Calu3 (cell line): ENCODE measurements around the gene MUC12. TPM values are rescaled to one million over a fixed set of nuclear protein-coding genes. Genes with fewer than 3 reads are reported as not detected.
A peak's percentile ranks its signal among the peaks of the same experiment; 100 is the strongest.
"Not testable (repeated sequence)": the region's sequence is repeated elsewhere in the genome, so short reads cannot be mapped to it uniquely, and the experiment has no call there.

Experiments used
- Bru-seq: library from RNA; stranded (reverse); fragments of 400-500 nt; gene quantifications from one replicate; lab custom pipeline; 2021; lab: Mats Ljungman, UMichigan
- BruChase-seq, 2 experiments: library from RNA; stranded (reverse); fragments of 400-500 nt; gene quantifications; one replicate each; lab custom pipeline; 2021; lab: Mats Ljungman, UMichigan
- BruUV-seq: library from RNA; stranded (reverse); fragments of 400-500 nt; replicated peaks from 2 replicates; lab custom pipeline; 2021; lab: Mats Ljungman, UMichigan
- CTCF ChIA-PET: fragments of 300-600 bp; sonication (Branson Sonifier 250); formaldehyde crosslinking; loops from one replicate; lab custom pipeline; 2022; ENCODE audit warnings: antibody characterized with exemption; lab: Charles Lee
- DNase-seq: peaks from one replicate; pipeline ENCODE4 v3.0.0; 2022
- H3K27ac Mint-ChIP-seq: one replicate; pipeline ENCODE4 v1.8.0; 2022; ENCODE audit warnings: mixed read lengths; ENCODE audit not compliant: unreplicated experiment
- H3K27me3 Mint-ChIP-seq: one replicate; pipeline ENCODE4 v1.8.0; 2022; ENCODE audit warnings: mixed read lengths; ENCODE audit not compliant: unreplicated experiment
- H3K36me3 Mint-ChIP-seq: one replicate; pipeline ENCODE4 v1.8.0; 2022; ENCODE audit warnings: mild to moderate bottlenecking, moderate library complexity, mixed read lengths; ENCODE audit not compliant: insufficient read depth, unreplicated experiment
- H3K4me1 Mint-ChIP-seq: one replicate; pipeline ENCODE4 v1.8.0; 2022; ENCODE audit warnings: mild to moderate bottlenecking, low read depth, mixed read lengths; ENCODE audit not compliant: unreplicated experiment
- H3K4me3 Mint-ChIP-seq: one replicate; pipeline ENCODE4 v1.8.0; 2022; ENCODE audit warnings: mild to moderate bottlenecking, low read depth, moderate library complexity, mixed read lengths; ENCODE audit not compliant: unreplicated experiment
- H3K9me3 Mint-ChIP-seq: one replicate; pipeline ENCODE4 v1.8.0; 2022; ENCODE audit warnings: low read depth, mixed read lengths; ENCODE audit not compliant: unreplicated experiment
- CTCF ChIP-seq: fragments of 200-600 bp; IDR thresholded peaks from one replicate; pipeline ENCODE4 v1.8.0; 2022; ENCODE audit warnings: antibody characterized with exemption; ENCODE audit not compliant: unreplicated experiment
- intact Hi-C: fragments of 100-400 bp; cut with micrococcal nuclease; formaldehyde crosslinking; loops from one replicate; pipeline ENCODE4 v1.10.0; 2022; ENCODE audit not compliant: unreplicated experiment
- long read RNA-seq: library from polyadenylated mRNA; stranded (forward); transcript quantifications from one replicate; pipeline ENCODE4 v2.0.0, GENCODE V29; 2022
- total RNA-seq: library from RNA; stranded (reverse); gene quantifications from 2 replicates; pipeline ENCODE4 v1.2.3, GENCODE V29; 2022

Gene MUC12
- total RNA-seq (0.59 and 1.3 TPM in 2 replicates), Bru-seq, nascent RNA (percentile 14 among the genes with signal in this experiment), BruChase-seq, experiment 1, labeled RNA remaining after a 6-hour chase (percentile 21 among the genes with signal in this experiment), BruChase-seq, experiment 2, labeled RNA remaining after a 2-hour chase (percentile 15 among the genes with signal in this experiment)
- long read RNA-seq, partial matches to known transcripts: 0 of 2 reads
- long read RNA-seq, other reads (novel, unspliced or antisense): 1 of 2 reads

GRCh38 chr7:100969066-100969615 lies at the start of gene MUC12:
Gene MUC12, plus strand, starts transcription at chr7:100969565. Its CDS starts 58 bp downstream, at chr7:100969623.
- no peak for TF ChIP-seq CTCF
- no peak within 1 kb of the TSS for H3K4me3 Mint-ChIP-seq
- CTCF ChIA-PET: no interaction called here
- H3K27me3 Mint-ChIP-seq: peaks cover 65% of the 10 kb centered on the region
- H3K4me1 Mint-ChIP-seq: no peaks in the 10 kb centered on the region
- intact Hi-C loops: loop anchor here (5.0 to 10.0 kb wide), 2 partner anchors 74 to 88 kb away; partner anchors contain the start of gene ACHE
- no peak for DNase-seq
- no peak within 1 kb of the TSS for H3K27ac Mint-ChIP-seq
- peaks cover 11% of the 10 kb centered on the region for H3K36me3 Mint-ChIP-seq
- BruUV-seq: no TSS peak
- H3K9me3 Mint-ChIP-seq: peaks cover 2% of the 10 kb centered on the region

DNA sequence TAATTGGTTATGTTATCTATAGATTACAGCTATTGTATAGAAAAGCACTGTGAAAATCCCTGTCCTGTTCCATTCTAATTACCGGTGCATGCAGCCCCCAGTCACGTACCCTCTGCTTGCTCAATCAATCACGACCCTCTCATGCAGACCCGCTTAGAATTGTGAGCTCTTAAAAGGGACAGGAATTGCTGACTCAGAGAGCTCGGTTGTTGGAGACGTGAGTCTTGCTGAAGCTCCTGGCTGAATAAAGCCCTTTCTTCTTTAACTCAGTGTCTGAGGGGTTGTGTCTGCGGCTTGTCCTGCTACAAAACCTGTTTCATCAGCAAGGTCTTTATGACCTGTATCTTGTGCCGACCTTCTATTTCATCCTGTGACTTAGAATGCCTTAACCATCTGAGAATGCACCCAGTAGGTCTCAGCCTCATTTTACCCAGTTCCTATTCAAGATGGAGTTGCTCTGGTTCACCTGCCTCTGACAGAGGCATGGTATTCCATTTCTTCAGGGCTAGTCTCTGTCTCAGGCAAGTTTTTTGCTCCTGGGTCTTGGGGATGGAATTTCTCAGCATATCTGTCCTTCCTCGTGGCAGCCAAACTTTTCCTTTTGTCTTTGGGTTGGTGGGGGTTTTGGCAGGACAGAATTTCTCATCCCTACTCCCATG lies 49.5 kb upstream of the MUC12 start:
- H3K9me3 Mint-ChIP-seq, H3K27ac Mint-ChIP-seq, CTCF ChIA-PET, DNase-seq, H3K36me3 Mint-ChIP-seq, intact Hi-C loops, BruUV-seq, H3K4me3 Mint-ChIP-seq: not testable (repeated sequence)
- H3K27me3 Mint-ChIP-seq: peaks cover 20% of the 10 kb centered on the region
- peaks cover 13% of the 10 kb centered on the region for H3K4me1 Mint-ChIP-seq

DNA sequence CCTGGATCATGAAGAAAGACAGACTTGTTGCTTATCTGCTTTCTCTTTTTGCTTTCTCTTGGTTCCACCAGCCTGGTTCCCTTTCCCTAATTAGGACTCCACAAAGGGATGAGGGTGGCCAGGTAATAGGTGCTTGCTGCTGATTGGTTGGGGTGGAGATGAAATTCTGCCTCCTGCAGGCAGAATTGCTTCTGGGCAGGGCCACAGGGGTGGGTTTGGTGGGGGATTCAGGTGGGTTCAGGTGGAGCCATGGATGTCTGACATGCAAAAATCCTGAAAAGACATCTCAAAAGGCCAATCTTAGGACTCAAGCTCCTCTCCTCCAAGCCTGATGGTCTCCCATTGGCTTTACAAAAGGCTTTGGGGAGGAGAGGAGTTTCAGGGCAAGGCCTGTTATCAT lies 48.3 kb upstream of the MUC12 start:
- no peak overlapping the region for H3K27ac Mint-ChIP-seq
- DNase-seq: no peak
- intact Hi-C loops: no loop called here
- no peaks in the 10 kb centered on the region for H3K9me3 Mint-ChIP-seq
- H3K36me3 Mint-ChIP-seq: no peaks in the 10 kb centered on the region
- no peak overlapping the region for H3K4me3 Mint-ChIP-seq
- peaks cover 20% of the 10 kb centered on the region for H3K27me3 Mint-ChIP-seq
- no TSS peak for BruUV-seq
- peaks cover 7% of the 10 kb centered on the region for H3K4me1 Mint-ChIP-seq
- CTCF ChIA-PET: no interaction called here
- TF ChIP-seq CTCF: no peak

DNA sequence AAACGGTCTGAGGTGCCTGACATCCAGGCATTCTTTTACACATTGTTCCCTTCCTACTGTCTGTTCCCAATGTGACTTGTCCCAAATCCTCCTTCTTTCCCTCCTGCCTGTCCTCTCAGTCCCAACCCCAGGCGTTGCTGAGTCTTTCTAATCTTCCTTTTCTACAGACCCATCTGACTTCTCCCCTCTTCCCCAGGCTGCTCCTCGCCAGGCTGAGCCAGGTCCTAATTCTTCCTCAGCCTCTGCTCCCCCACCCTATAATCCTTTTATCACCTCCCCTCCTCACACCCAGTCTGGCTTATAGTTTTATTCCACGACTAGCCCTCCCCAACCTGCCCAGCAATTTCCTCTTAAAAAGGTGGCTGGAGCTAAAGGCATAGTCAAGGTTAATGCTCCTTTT lies 45.7 kb upstream of the MUC12 start:
- peaks cover 20% of the 10 kb centered on the region for H3K27me3 Mint-ChIP-seq
- H3K4me1 Mint-ChIP-seq, H3K36me3 Mint-ChIP-seq, DNase-seq, BruUV-seq, intact Hi-C loops, H3K9me3 Mint-ChIP-seq, H3K4me3 Mint-ChIP-seq, CTCF ChIA-PET, H3K27ac Mint-ChIP-seq: not testable (repeated sequence)

DNA sequence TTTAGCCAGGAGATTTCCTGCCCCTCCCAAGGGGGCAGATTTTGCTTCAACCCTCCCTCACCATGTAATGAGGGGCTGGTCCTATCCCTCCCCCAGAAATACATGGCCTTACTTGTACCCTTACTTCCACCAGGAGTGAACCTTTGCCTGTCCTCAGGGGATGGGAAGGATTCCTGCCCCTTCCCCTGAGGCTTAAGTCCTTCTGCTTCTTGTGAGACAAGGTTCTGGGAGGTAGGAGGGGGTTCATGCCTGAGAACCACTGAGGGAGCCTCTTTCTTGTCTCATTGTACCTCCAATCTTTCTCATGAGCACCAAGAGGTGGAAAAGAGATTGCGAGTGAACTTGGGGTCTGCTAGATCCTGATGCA lies 39.6 kb upstream of the MUC12 start:
- Mint-ChIP-seq H3K4me3 (no peak overlapping the region), H3K27ac (no peak overlapping the region), H3K9me3 (no peaks in the 10 kb centered on the region), H3K27me3 (no peaks in the 10 kb centered on the region), H3K36me3 (no peaks in the 10 kb centered on the region), H3K4me1 (peaks cover 16% of the 10 kb centered on the region)
- no peak for DNase-seq
- CTCF ChIA-PET: interaction anchor here (0.6 kb wide), 1 partner anchor 21 kb away, joined by 8 read pairs; no protein-coding TSS in a partner anchor
- BruUV-seq: no TSS peak
- intact Hi-C loops: no loop called here
- no peak for TF ChIP-seq CTCF
